HepG2 (cell line): ENCODE results near the gene ZFHX3. TPM values are rescaled to one million over a fixed set of nuclear protein-coding genes. Genes with fewer than 3 reads are reported as not detected.

ENCODE experiments used
- ATAC-seq: fragments of 200-7000 bp; cut with Tn5 transposase; 3 replicates; pipeline ENCODE4 v1.9.1; 2020; ENCODE audit warnings: mild to moderate bottlenecking, moderate library complexity
- BruUV-seq: library from RNA; stranded (reverse); fragments of 400-500 nt; replicated peaks from 2 replicates; lab custom pipeline; 2021; lab: Mats Ljungman, UMichigan
- CTCF ChIA-PET: fragments of 300-600 bp; formaldehyde crosslinking; extraction: SDS; loops from one replicate; lab custom pipeline; 2021; ENCODE audit warnings: low total read pairs, inconsistent platforms, low intra/inter-chr PET ratio; lab: Yijun Ruan, JAX
- POLR2A ChIA-PET: fragments of 350-600 bp; sonication (Branson Sonifier 250); formaldehyde crosslinking; loops from one replicate; lab custom pipeline; 2020; ENCODE audit warnings: antibody characterized with exemption, inconsistent platforms; lab: Yijun Ruan, JAX
- DNase-seq: peaks from one replicate; pipeline ENCODE4 v3.0.0-alpha.2; 2015; ENCODE audit warnings: low spot score
- FAIRE-seq: peaks from 3 replicates; lab custom pipeline; 2011; peaks lifted over from hg19 to GRCh38; lab: Jason Lieb, UNC
- H2AFZ ChIP-seq: one replicate; pipeline ENCODE4 v1.6.1; 2011; ENCODE audit warnings: low read length, inconsistent platforms
- H3K27ac ChIP-seq: fragments of 300-600 bp; 3 replicates; pipeline ENCODE4 v1.8.0; 2011; ENCODE audit warnings: mixed run types, mild to moderate bottlenecking, mixed read lengths, low read length, inconsistent platforms; ENCODE audit not compliant: insufficient read depth; ENCODE audit errors: extremely low read length
- H3K27me3 ChIP-seq, 2 experiments: fragments of 200-600 bp in 1 of 2; 2 replicates in 1 of 2; 3 replicates in 1 of 2; pipeline versions ENCODE4 v1.6.0 to v1.8.0; 2011; ENCODE audit warnings: low read length in 2 of 2, mild to moderate bottlenecking in 2 of 2, moderate library complexity in 2 of 2, inconsistent platforms in 1 of 2; ENCODE audit not compliant: insufficient read depth in 2 of 2, control insufficient read depth in 1 of 2
- H3K36me3 ChIP-seq, 2 experiments: fragments of 200-600 bp in 1 of 2; replicated peaks in 1 of 2; 2 replicates in 1 of 2; 3 replicates in 1 of 2; pipeline versions ENCODE4 v1.5.1 to v1.8.0; 2011; ENCODE audit warnings: low read length in 2 of 2, inconsistent platforms in 1 of 2; ENCODE audit not compliant: insufficient read depth in 2 of 2, control insufficient read depth in 1 of 2
- H3K4me1 ChIP-seq: 2 replicates; pipeline ENCODE4 v1.5.1; 2012; ENCODE audit warnings: low read length, inconsistent platforms; ENCODE audit not compliant: insufficient read depth
- H3K4me2 ChIP-seq: 2 replicates; pipeline ENCODE4 v1.6.0; 2011; ENCODE audit warnings: low read depth, low read length, inconsistent platforms
- H3K4me3 ChIP-seq, 3 experiments: fragments of 200-600 bp in 1 of 3; sonication (generic), shearing (Covaris generic) in 1 of 3; replicated peaks in 1 of 3; 2 replicates each; pipeline ENCODE4 v1.5.1; 2011 to 2016; ENCODE audit warnings: low read length in 3 of 3, inconsistent platforms in 2 of 3, low read depth in 2 of 3, mild to moderate bottlenecking in 2 of 3, control low read depth in 1 of 3, mixed read lengths in 1 of 3; ENCODE audit not compliant: insufficient read depth in 1 of 3
- H3K79me2 ChIP-seq: one replicate; pipeline ENCODE4 v1.6.1; 2011; ENCODE audit warnings: low read length, inconsistent platforms; ENCODE audit not compliant: insufficient read depth
- H3K9ac ChIP-seq: 2 replicates; pipeline ENCODE4 v1.6.0; 2011; ENCODE audit warnings: mild to moderate bottlenecking, low read depth, low read length, inconsistent platforms; ENCODE audit not compliant: insufficient read depth
- H3K9me3 ChIP-seq: 2 replicates; pipeline ENCODE4 v1.5.1; 2012; ENCODE audit warnings: mild to moderate bottlenecking, low read length
- H4K20me1 ChIP-seq: 2 replicates; pipeline ENCODE4 v1.6.0; 2011; ENCODE audit warnings: inconsistent platforms, mild to moderate bottlenecking, low read length, moderate library complexity; ENCODE audit not compliant: insufficient read depth
- ELF3 ChIP-seq: IDR thresholded peaks from 2 replicates; pipeline ENCODE4 v1.6.1; 2016; ENCODE audit warnings: missing genetic modification reagents, missing compliant biosample characterization
- EP300 ChIP-seq, 3 experiments: sonication (generic) in 1 of 3; formaldehyde crosslinking in 1 of 3; IDR thresholded peaks; 2 replicates each; pipeline versions ENCODE4 v1.5.1 to v1.6.1; 2011 to 2020; ENCODE audit warnings: low read depth in 2 of 3, low read length in 2 of 3, borderline replicate concordance in 1 of 3, improper control_type of control experiment in 1 of 3, mild to moderate bottlenecking in 1 of 3, missing genetic modification reagents in 1 of 3, moderate library complexity in 1 of 3
- FIP1L1 ChIP-seq: fragments of 200-400 bp; formaldehyde crosslinking; IDR thresholded peaks from 2 replicates; pipeline ENCODE4 v1.6.1; 2018; ENCODE audit warnings: low read depth, mild to moderate bottlenecking, low read length, moderate library complexity, borderline replicate concordance; ENCODE audit not compliant: insufficient read depth
- FOXA3 ChIP-seq: IDR thresholded peaks from 2 replicates; pipeline ENCODE4 v1.6.1; 2016; ENCODE audit warnings: missing genetic modification reagents, missing compliant biosample characterization
- HES4 ChIP-seq: sonication (generic); formaldehyde crosslinking; IDR thresholded peaks from 2 replicates; pipeline ENCODE4 v1.9.0; 2021; ENCODE audit warnings: mild to moderate bottlenecking, missing genetic modification reagents, borderline replicate concordance
- ONECUT2 ChIP-seq: sonication (generic); formaldehyde crosslinking; IDR thresholded peaks from 2 replicates; pipeline ENCODE4 v1.4.0; 2020; ENCODE audit warnings: missing genetic modification reagents
- SETDB1 ChIP-seq: sonication (generic); formaldehyde crosslinking; IDR thresholded peaks from 2 replicates; pipeline ENCODE4 v1.5.1; 2020; ENCODE audit warnings: missing genetic modification reagents, mild to moderate bottlenecking, borderline replicate concordance
- ZNF547 ChIP-seq: sonication (generic); formaldehyde crosslinking; IDR thresholded peaks from 2 replicates; pipeline ENCODE4 v1.5.1; 2020; ENCODE audit warnings: mild to moderate bottlenecking, missing genetic modification reagents
- ZNF570 ChIP-seq: sonication (generic); formaldehyde crosslinking; IDR thresholded peaks from 2 replicates; pipeline ENCODE4 v1.4.0; 2020; ENCODE audit warnings: mild to moderate bottlenecking, missing genetic modification reagents, borderline replicate concordance
- ZNF605 ChIP-seq: sonication (generic); formaldehyde crosslinking; IDR thresholded peaks from 2 replicates; pipeline ENCODE4 v1.8.0; 2022; ENCODE audit warnings: mild to moderate bottlenecking, missing genetic modification reagents
- ZNF879 ChIP-seq: sonication (generic); formaldehyde crosslinking; IDR thresholded peaks from 2 replicates; pipeline ENCODE4 v1.8.1; 2023; ENCODE audit warnings: missing genetic modification reagents
- ZSCAN31 ChIP-seq: sonication (generic); formaldehyde crosslinking; IDR thresholded peaks from 2 replicates; pipeline ENCODE4 v1.5.0; 2020; ENCODE audit warnings: low read depth, mild to moderate bottlenecking, missing genetic modification reagents
- ZSCAN9 ChIP-seq: IDR thresholded peaks from 2 replicates; pipeline ENCODE4 v1.6.1; 2016; ENCODE audit warnings: borderline replicate concordance
- WGBS: methylation state at CpG from one replicate; pipeline ENCODE4 v1.1.6; 2017; ENCODE audit warnings: low lambda C conversion rate; 5-methylcytosine and 5-hydroxymethylcytosine counted together
- in situ Hi-C: cut with HindIII; loops from 2 replicates; pipeline ENCODE4 v1.10.0; 2017; ENCODE audit warnings: low pct_unique_long_range_greater_than_20kb; ENCODE audit not compliant: extremely low pct_ligation_motif_present
- intact Hi-C: fragments of 100-400 bp; cut with micrococcal nuclease; formaldehyde crosslinking; loops from one replicate; pipeline ENCODE4 v1.10.0; 2022; ENCODE audit not compliant: unreplicated experiment
- polyA plus RNA-seq, 8 experiments: library from polyadenylated mRNA; depleted of rRNA in 3 of 8; stranded (reverse) in 7 of 8; unstranded in 1 of 8; fragments of >200 nt; fragmentation: Illumina TruSeq in 4 of 8; extraction: Trizol in 4 of 8; gene quantifications; 2 replicates each; pipeline versions ENCODE4 v1.2.1 to v1.2.3, GENCODE V29; 2011 to 2016; ENCODE audit warnings: low read depth in 4 of 8, missing spikeins in 1 of 8, mixed read lengths in 1 of 8; ENCODE audit not compliant: insufficient read depth in 1 of 8
- total RNA-seq, 5 experiments: library from RNA; depleted of rRNA; stranded (reverse); fragments of >200 nt; fragmentation: Illumina TruSeq; extraction: Trizol; gene quantifications; 2 replicates each; pipeline ENCODE4 v1.2.3, GENCODE V29; 2016; ENCODE audit warnings: low read depth in 1 of 5
- TF ChIP-seq, protein P1 (sequence below): sonication (generic); formaldehyde crosslinking; IDR thresholded peaks from 2 replicates; pipeline ENCODE4 v1.5.1; 2020; ENCODE audit warnings: mild to moderate bottlenecking, missing genetic modification reagents, moderate library complexity
- TF ChIP-seq, protein P2 (sequence below): sonication (generic); formaldehyde crosslinking; IDR thresholded peaks from 2 replicates; pipeline ENCODE4 v1.8.1; 2023; ENCODE audit warnings: mild to moderate bottlenecking, moderate library complexity, missing genetic modification reagents
- TF ChIP-seq, protein P3 (sequence below): sonication (generic); formaldehyde crosslinking; IDR thresholded peaks from 2 replicates; pipeline ENCODE4 v1.5.1; 2020; ENCODE audit warnings: mild to moderate bottlenecking, moderate library complexity, missing genetic modification reagents

The ZFHX3 gene
- total and polyA plus RNA-seq, 2 of the 13 experiments (the other 11 are each of a cell fraction or from before 2014, with no cell fraction given): 5.0 to 6.0 TPM

DNA sequence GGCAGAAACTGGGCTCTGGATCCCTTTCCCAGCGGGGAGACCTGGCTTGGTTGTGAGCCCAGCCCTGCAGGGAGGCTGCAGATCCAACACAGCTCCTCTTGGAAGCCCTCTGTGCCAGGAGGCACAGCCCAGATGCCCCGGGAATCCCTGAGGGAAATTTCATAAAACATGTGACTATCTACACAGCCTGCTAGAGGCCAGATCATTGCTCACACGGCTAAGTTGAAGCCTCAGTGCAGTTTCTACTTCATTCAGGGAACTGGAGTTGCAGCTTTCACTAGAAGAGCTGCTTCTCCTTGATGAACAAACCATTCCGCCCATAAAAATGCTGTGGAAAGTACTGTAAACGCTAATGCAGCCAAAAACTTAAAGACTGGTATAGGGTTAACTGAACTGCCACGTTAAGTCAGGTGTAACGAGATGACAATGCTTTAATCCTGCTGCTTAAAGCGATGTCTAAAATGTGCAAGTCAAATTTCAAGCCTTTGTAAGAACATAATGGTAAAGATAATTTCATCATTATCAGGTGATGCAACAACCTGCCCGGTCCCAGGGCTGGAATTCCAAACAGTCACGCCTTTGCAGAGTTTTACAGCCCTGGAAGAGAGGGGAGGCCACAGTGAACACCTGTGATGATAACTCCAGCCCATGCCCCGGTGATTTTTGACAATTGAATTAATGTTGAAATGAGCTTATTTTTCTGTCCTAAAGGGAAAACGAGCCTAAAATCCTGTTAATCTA, 172.5 kb downstream of the ZFHX3 start (continued):
- TF ChIP-seq, protein P1, sequence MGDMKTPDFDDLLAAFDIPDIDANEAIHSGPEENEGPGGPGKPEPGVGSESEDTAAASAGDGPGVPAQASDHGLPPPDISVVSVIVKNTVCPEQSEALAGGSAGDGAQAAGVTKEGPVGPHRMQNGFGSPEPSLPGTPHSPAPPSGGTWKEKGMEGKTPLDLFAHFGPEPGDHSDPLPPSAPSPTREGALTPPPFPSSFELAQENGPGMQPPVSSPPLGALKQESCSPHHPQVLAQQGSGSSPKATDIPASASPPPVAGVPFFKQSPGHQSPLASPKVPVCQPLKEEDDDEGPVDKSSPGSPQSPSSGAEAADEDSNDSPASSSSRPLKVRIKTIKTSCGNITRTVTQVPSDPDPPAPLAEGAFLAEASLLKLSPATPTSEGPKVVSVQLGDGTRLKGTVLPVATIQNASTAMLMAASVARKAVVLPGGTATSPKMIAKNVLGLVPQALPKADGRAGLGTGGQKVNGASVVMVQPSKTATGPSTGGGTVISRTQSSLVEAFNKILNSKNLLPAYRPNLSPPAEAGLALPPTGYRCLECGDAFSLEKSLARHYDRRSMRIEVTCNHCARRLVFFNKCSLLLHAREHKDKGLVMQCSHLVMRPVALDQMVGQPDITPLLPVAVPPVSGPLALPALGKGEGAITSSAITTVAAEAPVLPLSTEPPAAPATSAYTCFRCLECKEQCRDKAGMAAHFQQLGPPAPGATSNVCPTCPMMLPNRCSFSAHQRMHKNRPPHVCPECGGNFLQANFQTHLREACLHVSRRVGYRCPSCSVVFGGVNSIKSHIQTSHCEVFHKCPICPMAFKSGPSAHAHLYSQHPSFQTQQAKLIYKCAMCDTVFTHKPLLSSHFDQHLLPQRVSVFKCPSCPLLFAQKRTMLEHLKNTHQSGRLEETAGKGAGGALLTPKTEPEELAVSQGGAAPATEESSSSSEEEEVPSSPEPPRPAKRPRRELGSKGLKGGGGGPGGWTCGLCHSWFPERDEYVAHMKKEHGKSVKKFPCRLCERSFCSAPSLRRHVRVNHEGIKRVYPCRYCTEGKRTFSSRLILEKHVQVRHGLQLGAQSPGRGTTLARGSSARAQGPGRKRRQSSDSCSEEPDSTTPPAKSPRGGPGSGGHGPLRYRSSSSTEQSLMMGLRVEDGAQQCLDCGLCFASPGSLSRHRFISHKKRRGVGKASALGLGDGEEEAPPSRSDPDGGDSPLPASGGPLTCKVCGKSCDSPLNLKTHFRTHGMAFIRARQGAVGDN: peak; percentile 24; the same call in 1 of the 2 replicates

DNA sequence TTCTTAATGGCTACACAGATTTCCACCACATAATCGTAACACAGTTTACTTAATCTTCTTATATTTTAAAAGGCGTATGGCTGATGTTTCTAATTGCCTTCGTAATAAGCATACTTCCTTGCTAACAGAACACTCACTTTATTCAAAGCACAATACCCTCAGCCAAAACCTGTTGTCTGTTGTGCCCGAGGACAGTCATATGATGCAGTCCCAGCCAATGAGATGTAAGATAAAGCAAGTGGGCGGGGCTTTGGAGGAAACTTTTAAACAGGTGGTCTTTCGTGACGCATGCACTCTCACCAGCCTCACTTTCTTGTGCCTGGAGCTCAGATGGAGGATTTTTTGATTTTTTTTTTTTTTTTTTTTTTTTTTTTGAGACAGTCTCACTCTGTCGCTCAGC, 174.1 kb downstream of the ZFHX3 start:
- Histone ChIP-seq H3K4me3 (no peak overlapping the region), H3K27me3 (no peaks in the 10 kb centered on the region), H2AFZ (no peak overlapping the region), H3K9ac (no peak overlapping the region), H3K27ac (no peak overlapping the region), H3K4me2 (no peak overlapping the region), H3K79me2 (peaks cover 4% of the 10 kb centered on the region), H3K36me3 (no peaks in the 10 kb centered on the region; a peak in 3 of 5 replicates), H3K9me3 (no peaks in the 10 kb centered on the region), H3K4me1 (peaks cover 45% of the 10 kb centered on the region), H4K20me1 (no peaks in the 10 kb centered on the region)
- 96% methylated on average over 8 of the region's 8 CpGs for WGBS
- ChIA-PET POLR2A (no interaction called here), CTCF (no interaction called here)
- no TSS peak for BruUV-seq
- in situ Hi-C loops: no loop called here
- no peak for ATAC-seq
- intact Hi-C loops: no loop called here
- no peak for DNase-seq
- no peak for FAIRE-seq
- TF ChIP-seq HES4: no peak
- TF ChIP-seq ZNF879 (CRISPR knock-in tag): no peak
- TF ChIP-seq, protein P2, sequence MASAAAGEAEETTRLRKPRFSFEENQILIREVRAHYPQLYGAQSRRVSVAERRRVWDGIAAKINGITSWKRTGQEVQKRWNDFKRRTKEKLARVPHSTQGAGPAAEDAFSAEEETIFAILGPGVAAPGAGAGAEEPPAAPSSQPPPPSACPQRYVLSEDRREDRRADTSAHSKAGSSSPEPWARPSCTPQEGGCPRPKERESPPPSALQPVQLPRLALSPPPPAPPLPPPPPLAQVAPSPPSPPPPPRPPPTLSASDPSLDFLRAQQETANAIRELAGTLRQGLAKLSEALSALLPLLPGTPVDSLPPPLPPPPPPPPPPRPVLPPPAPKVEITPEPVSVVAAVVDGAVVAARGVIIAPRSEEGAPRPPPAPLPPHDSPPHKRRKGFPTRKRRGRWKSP (CRISPR knock-in tag): no peak
- TF ChIP-seq ZNF547 (CRISPR knock-in tag): no peak
- no peak for TF ChIP-seq FIP1L1
- no peak for TF ChIP-seq ELF3 (CRISPR knock-in tag)
- no peak for TF ChIP-seq ZNF605 (CRISPR knock-in tag)
- TF ChIP-seq ZNF570: no peak
- no peak for TF ChIP-seq FOXA3 (CRISPR knock-in tag)
- TF ChIP-seq ZSCAN9: no peak
- TF ChIP-seq, protein P3, sequence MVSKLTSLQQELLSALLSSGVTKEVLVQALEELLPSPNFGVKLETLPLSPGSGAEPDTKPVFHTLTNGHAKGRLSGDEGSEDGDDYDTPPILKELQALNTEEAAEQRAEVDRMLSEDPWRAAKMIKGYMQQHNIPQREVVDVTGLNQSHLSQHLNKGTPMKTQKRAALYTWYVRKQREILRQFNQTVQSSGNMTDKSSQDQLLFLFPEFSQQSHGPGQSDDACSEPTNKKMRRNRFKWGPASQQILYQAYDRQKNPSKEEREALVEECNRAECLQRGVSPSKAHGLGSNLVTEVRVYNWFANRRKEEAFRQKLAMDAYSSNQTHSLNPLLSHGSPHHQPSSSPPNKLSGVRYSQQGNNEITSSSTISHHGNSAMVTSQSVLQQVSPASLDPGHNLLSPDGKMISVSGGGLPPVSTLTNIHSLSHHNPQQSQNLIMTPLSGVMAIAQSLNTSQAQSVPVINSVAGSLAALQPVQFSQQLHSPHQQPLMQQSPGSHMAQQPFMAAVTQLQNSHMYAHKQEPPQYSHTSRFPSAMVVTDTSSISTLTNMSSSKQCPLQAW (CRISPR knock-in tag): no peak
- TF ChIP-seq ONECUT2 (CRISPR knock-in tag): no peak
- TF ChIP-seq EP300 (IDR thresholded peaks at IDR 0.05; ENCODE audit: low read depth in 2 of 2, low read length in 2 of 2): no peak
- no peak for TF ChIP-seq EP300 (CRISPR knock-in tag; IDR thresholded peaks at IDR 0.05; ENCODE audit: borderline replicate concordance)
- no peak for TF ChIP-seq SETDB1 (CRISPR knock-in tag)
- no peak for TF ChIP-seq ZSCAN31
